RWPE2 (cell line): ENCODE results near the gene NIPSNAP2.

Experiments
- ATAC-seq: fragments of 200-7000 bp; cut with Tn5 transposase; 3 replicates; pipeline ENCODE4 v1.9.1; 2021; ENCODE audit warnings: low read depth
- DNase-seq: peaks from one replicate; pipeline ENCODE4 v3.0.0-alpha.2; 2020; ENCODE audit warnings: low spot score
- H3K27ac ChIP-seq: fragments of 450-650 bp; 2 replicates; pipeline ENCODE4 v1.5.1; 2017; ENCODE audit warnings: mild to moderate bottlenecking; ENCODE audit not compliant: poor library complexity, severe bottlenecking
- H3K27me3 ChIP-seq: fragments of 250-450 bp; sonication (Bioruptor Pico); 2 replicates; pipeline ENCODE4 v1.5.1; 2021; ENCODE audit warnings: mild to moderate bottlenecking, moderate library complexity; ENCODE audit not compliant: insufficient read depth, poor library complexity, severe bottlenecking
- H3K36me3 ChIP-seq: fragments of 250-450 bp; sonication (Bioruptor Pico); 2 replicates; pipeline ENCODE4 v1.5.1; 2020; ENCODE audit warnings: low read depth, mild to moderate bottlenecking, moderate library complexity
- H3K4me1 ChIP-seq: fragments of 250-450 bp; sonication (Bioruptor Pico); 2 replicates; pipeline ENCODE4 v1.5.1; 2021; ENCODE audit warnings: mild to moderate bottlenecking, moderate library complexity; ENCODE audit not compliant: insufficient read depth, poor library complexity, severe bottlenecking
- H3K4me3 ChIP-seq: fragments of 250-450 bp; sonication (Bioruptor Pico); 2 replicates; pipeline ENCODE4 v1.5.1; 2021; ENCODE audit warnings: mild to moderate bottlenecking, moderate library complexity; ENCODE audit not compliant: severe bottlenecking
- H3K9me3 ChIP-seq: fragments of 250-450 bp; sonication (Bioruptor Pico); 2 replicates; pipeline ENCODE4 v1.5.1; 2021; ENCODE audit warnings: mild to moderate bottlenecking, moderate library complexity; ENCODE audit not compliant: severe bottlenecking
- TF ChIP-seq, protein P1 (sequence below): fragments of 450-650 bp; IDR thresholded peaks from one replicate; pipeline ENCODE4 v1.5.1; 2017; ENCODE audit warnings: mild to moderate bottlenecking, moderate library complexity; ENCODE audit not compliant: poor library complexity, severe bottlenecking

The NIPSNAP2 gene

DNA sequence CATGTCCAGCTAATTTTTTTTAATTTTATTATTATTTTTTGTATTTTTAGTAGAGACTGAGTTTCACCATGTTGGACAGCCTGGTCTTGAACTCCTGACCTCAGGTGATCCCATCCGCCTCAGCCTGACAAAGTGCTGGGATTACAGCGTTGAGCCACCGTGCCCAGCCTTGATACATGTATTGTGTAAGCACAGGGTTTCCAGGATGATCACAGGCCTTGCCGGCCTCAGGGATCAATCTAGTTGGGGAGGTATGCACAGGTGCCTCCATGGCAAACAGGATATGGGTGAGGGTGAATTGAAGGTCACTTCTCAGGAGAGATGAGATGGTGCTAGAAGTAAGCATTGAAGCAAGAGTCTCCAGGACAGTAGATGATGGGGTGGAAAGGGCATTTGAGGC, 7.2 kb upstream of the NIPSNAP2 start:
- Histone ChIP-seq H3K4me1 (peaks cover 8% of the 10 kb centered on the region), H3K9me3 (no peaks in the 10 kb centered on the region), H3K36me3 (peaks cover 32% of the 10 kb centered on the region), H3K4me3 (no peak overlapping the region), H3K27me3 (no peaks in the 10 kb centered on the region), H3K27ac (no peak overlapping the region)
- DNase-seq: no peak
- ATAC-seq: 0 out of 3 replicates have a peak, but pooled peaks have one; percentile 17
- TF ChIP-seq, protein P1, sequence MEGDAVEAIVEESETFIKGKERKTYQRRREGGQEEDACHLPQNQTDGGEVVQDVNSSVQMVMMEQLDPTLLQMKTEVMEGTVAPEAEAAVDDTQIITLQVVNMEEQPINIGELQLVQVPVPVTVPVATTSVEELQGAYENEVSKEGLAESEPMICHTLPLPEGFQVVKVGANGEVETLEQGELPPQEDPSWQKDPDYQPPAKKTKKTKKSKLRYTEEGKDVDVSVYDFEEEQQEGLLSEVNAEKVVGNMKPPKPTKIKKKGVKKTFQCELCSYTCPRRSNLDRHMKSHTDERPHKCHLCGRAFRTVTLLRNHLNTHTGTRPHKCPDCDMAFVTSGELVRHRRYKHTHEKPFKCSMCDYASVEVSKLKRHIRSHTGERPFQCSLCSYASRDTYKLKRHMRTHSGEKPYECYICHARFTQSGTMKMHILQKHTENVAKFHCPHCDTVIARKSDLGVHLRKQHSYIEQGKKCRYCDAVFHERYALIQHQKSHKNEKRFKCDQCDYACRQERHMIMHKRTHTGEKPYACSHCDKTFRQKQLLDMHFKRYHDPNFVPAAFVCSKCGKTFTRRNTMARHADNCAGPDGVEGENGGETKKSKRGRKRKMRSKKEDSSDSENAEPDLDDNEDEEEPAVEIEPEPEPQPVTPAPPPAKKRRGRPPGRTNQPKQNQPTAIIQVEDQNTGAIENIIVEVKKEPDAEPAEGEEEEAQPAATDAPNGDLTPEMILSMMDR: no peak

DNA sequence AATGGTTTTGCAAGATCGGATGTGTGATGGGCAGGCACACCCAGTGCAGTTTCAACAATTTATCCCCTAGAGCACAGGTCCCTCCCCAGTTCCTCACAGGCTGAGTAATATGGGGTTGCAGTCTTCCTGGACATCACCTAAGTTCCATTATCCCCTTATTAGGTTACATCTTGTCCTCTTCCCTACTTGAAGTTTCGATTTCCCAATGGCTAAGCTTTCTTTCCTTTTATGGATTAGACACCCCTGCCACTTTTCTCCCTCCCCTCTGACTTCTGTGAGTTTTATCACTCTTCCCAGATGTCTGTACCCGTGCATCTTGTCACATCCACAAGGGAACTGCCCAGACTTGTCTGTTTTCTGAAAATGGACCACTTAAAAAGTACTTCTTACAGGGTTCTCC, 2.4 kb upstream of the NIPSNAP2 start:
- ATAC-seq (peak; percentile 55), DNase-seq (no peak)
- Histone ChIP-seq H3K4me3 (no peak overlapping the region), H3K9me3 (no peaks in the 10 kb centered on the region), H3K36me3 (peaks cover 6% of the 10 kb centered on the region), H3K27me3 (no peaks in the 10 kb centered on the region), H3K27ac (peak overlapping the region; percentile 35), H3K4me1 (peaks cover 27% of the 10 kb centered on the region)
- TF ChIP-seq, protein P1: no peak

DNA sequence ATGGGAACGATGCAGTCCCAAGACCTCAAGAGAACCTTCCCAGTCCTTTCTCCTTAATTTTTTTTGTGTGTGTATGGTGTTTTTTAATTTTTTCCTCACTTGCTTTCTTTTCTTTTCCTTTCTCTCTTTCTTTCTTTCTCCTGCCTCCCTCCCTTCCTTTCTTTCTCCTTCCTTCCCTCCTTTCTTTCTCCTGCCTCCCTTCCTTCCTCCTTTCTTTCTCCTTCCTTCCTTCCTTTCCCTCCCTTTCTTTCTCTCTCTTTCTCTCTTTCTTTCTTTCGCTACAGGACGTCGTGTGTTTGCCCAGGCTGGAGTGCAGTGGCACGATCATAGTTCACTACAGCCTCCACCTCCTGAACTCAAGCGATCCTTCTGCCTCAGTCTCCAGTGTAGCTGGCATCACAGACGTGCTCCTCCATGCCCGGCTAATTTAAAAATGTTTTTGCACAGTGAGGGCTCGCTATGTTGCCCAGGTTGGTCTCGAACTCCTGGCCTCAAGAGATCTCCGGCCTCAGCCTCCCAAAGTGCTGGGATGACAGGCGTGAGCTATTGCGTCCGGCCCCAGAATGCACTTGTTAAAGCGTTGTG, 709 bp upstream of the NIPSNAP2 start:
- Histone ChIP-seq H3K4me1 (peaks cover 27% of the 10 kb centered on the region), H3K9me3 (no peaks in the 10 kb centered on the region), H3K27ac (peak overlapping the region; percentile 89), H3K27me3 (no peaks in the 10 kb centered on the region), H3K36me3 (peaks cover 13% of the 10 kb centered on the region), H3K4me3 (peak overlapping the region; percentile 66)
- TF ChIP-seq, protein P1: no peak
- ATAC-seq (no peak), DNase-seq (no peak)

DNA sequence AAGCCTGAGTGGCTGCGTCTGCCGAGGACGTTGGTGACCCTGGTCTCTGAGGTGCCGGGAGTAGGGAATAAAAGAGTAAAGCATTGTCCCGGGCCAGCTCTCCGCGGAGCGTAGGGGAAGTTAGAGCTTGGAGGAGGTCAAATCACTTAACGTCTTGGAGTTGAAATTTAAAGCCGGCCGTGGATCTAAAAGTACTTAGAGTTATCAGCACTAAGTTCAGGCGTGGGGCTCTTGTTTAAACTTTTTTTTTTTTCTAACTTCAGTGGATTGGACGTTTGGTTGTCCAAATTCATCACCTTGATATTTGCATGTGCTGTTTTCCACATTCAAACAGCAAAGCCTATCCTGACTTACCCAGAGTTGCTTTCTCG, 700 bp downstream of the NIPSNAP2 start:
- Histone ChIP-seq H3K27ac (peak overlapping the region; percentile 89), H3K27me3 (no peaks in the 10 kb centered on the region), H3K36me3 (peaks cover 15% of the 10 kb centered on the region), H3K4me1 (peaks cover 27% of the 10 kb centered on the region), H3K9me3 (no peaks in the 10 kb centered on the region), H3K4me3 (peak overlapping the region; percentile 66)
- TF ChIP-seq, protein P1: no peak
- ATAC-seq: no peak
- DNase-seq: no peak

DNA sequence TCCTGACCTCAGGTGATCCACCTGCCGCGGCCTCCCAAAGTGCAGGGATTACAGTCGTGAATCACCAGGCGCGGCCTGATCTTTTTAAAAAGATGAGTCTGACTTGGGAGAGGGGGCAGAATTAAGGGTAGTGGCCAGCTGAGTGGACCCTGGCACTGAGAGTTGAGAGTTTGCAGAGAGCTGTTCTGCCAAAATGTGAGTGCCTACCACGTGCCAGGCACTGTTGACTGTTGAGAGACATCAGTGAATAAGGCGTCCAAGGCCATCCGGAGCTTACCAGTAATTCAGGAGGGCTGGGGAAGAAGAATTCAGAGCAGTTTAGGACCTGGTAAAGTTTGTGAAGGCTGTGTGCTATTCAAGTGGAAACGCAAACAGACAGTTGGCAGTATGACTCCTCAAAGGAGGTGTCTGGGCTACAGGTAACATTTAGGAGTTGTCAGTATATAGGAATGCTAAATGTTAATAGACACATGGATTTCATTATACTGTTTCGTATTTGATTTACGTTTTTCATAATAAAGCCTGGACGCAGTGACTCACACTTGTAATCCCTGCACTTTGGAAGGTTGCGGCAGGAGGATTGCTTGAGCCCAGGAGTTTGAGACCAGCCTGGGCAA, 1.5 kb downstream of the NIPSNAP2 start:
- Histone ChIP-seq H3K27ac (peak overlapping the region; percentile 89), H3K4me3 (peak overlapping the region; percentile 66), H3K27me3 (no peaks in the 10 kb centered on the region), H3K9me3 (no peaks in the 10 kb centered on the region), H3K4me1 (peaks cover 27% of the 10 kb centered on the region), H3K36me3 (peaks cover 15% of the 10 kb centered on the region)
- TF ChIP-seq, protein P1: no peak
- DNase-seq (no peak), ATAC-seq (peak; percentile 85)
